Activated CD4-positive, alpha-beta T cell treated with anti-CD3 and anti-CD28 coated beads, Interleukin-2, amount 50 U/mL, for 4 hours (primary cell): Measurements from ENCODE around the gene CD28.
"Not testable (repeated sequence)": the region's sequence is repeated elsewhere in the genome, so short reads cannot be mapped to it uniquely, and the experiment has no call there.

ENCODE experiments used
- DNase-seq, 2 experiments: peaks; one replicate each; pipeline ENCODE4 v3.0.0-alpha.2; 2020

CD28 gene

DNA sequence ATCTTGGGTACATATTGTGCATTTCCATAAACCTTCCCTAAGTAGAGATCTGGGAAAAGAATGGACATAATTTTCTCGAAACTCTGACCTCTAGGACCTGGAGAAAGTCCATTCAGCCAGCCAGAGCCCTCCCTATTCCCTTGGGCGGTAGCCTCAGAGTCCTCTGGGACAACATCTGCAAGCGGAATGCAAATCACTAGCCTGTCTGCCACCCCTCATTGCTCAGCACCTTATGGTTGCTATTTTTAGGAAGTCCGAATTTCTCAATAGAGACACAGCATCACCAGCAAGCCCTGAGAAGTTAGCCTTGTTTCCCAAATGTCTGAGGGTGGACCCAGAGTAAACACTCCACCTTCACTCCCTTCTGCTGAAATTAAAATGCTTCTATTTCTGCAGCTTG lies 17.6 kb upstream of the CD28 start:
- no peak for DNase-seq

DNA sequence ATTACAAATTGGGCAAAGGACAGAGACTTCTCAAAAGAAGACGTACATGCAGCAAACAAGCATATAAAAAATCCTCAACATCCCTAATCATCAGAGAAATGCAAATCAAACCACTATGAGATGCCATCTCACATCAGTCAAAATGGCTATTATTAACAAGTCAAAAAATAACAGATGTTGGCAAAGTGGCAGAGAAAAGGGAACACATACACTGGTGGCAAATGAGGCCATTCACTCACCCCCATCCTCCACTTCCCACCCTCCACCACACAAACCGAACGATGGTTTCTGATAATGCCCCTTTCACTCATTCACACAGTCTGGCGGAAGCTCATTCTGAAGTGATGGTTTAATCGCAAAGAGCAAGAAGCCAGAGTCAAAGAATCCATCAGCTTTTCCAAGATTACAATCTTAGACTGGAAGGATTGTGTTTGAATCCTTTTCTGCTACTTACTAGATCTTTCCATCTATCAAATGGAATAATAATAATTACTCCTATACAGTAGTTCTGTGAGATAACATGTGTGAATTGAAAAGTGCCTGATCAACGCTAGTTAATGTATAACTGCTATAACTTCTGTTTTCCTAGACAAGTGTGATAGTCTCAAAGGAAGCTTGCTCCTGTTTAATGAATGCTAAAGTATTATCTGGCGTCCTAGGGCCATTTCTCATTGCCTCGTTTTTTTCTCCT lies 16.9 kb upstream of the CD28 start:
- DNase-seq = no peak

DNA sequence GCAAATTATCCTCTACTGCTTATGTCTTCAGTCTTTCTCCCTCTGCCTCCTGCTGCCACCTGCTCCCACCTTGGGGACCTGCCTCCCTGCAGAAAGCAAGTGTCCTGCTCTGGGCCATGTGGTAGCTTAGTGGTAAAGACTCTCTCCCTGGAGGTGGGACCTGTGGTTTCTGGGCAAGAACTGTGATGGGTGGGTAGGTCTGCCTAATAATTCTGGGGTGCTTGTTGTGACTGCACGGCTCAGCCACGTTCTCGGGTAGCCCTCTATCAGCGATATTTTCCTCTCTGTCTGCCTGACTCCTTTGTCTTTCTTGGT lies 16.4 kb upstream of the CD28 start:
- DNase-seq = no peak

DNA sequence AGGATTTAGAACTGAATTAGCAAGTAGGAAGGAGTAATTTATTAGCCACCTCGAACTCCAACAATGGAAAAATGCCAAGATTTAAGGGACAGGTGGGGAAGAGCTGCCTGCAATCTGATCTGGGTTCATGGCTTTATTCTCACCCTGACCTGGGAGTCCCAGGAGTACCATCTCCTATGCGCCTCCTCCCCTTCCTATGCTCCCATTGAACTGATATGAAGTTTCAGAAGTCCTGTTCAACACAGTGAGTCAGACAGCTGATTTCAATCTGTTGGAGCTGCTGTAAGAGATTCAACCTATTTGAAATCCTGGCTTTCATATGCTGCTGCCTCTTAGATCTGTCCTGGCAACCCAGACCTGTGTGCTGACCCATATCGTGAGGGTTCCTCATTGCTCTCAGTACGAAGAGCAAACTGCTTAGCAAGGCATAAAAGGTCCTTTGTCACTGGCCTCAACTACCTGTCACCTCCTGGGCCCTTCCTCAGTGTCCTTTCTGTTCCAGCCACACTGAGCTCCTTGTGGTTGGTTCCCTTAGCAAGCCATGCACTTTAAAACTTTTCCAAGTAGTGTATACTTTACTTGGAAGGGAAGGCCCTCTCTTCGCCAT lies 15.9 kb upstream of the CD28 start:
- no peak for DNase-seq

DNA sequence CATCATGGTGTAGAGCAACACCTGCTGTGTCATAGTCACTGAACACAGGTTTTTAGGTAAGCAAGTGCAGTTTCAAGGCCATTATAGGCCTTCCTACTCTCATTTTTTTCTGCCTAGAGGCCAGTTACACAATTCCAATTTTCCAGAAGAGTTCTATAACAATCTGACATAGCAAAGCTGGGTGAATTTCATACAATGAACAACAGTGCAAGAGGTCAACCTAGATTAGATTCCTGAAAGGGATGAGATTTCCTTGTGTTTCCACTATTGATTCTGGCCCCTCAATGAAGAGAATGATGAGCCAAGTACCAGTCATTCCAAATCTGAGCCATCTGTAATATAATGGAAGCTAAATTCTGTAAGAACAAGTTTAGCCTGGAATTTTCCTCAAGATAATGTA lies 15.3 kb upstream of the CD28 start:
- DNase-seq = no peak

DNA sequence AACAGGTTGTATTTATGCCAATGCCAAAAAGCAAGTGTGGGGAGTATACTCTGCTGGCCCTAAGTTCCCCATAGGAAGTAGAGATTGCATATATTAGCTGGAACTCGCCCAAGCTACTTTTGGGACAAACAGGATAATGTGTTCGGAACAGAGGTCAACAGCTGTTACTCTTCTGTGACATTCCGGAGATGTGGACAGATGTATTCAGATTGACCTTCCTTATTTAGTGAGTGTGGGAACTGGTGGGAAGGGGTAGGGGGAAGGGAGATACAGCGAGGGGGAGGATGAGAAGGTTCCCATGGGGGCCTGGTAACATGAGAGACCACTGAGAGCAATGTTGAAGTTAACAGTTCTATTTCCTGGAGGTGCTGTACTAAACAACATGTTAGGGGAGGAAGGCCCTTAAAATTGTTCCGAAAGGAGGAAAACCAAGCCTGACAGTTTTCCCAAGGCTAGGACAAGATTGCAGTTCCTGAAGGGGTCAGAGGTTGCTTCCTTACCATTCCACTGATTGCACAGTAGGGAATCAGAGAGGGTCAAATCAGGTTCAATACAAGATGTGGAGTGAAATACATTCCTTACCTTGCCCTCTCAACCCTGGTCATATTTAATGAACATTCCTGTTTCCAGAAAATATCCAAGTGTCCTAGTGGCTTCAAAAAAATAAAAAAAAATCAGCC lies 14.3 kb upstream of the CD28 start:
- no peak for DNase-seq

DNA sequence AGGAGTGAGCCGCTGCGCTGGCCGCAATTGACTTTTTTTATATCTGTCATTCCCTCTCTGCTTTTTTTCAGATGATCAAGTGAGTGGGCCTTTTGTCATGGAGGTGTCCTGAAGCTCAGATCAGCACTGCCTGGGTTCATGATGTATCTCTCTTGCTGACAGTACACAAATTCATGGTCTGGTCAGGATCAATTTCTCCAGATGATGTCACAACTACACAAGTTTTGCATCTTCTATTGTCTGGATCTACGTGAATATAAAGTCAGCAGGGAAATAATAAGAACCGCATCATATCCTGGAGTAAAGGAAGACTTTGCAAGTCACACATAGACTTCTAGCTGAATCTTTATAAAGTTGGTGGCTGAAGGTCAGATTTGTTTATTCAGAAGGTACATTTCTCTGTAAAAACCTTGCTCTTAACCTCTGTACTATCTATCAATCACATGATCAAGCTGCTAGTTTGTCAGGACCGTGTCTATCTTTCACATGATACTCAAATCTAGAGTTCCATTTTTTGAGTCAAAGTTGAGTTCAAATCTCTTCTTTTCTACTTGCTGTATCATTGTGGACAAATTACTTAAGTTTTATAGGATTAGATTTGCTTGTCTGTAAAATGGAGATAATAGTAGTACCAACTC lies 13.1 kb upstream of the CD28 start:
- DNase-seq = no peak

DNA sequence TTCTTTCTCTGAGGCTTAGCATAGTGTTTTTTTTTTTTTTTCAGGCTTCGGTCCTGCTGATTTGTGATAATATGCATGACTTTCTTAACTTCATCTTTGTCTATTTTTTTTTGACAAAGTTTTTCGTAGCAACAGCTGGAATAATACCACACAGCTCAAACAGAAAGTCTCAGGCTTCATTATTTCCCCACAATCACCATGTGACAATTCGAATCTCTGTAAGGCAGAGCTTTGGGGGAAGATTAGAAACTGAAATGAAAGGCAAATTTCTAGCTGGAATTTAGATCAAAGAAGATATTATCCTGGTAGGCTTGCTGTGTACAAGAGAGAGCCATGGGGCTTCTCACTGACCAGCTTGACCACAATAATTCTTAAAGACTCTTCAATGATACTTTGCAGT lies 12.2 kb upstream of the CD28 start:
- DNase-seq = no peak

DNA sequence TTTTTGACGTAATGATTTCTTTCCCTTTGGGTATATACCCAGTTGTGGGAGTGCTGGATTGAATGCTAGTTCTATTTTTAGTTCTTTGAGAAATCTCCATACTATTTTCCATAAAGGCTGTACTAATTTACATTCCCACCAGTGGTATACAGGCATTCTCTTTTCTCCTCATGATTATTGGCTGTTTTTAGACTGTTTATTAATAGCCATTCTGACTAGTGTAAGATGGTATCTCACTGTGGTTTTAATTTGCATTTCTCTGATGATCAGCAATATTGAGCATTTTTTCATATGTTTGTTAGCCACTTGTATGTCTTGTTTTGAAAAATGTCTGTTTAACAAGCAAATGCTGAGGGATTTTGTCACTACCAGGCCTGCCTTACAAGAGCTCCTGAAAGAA lies 9.2 kb upstream of the CD28 start:
- no peak for DNase-seq

DNA sequence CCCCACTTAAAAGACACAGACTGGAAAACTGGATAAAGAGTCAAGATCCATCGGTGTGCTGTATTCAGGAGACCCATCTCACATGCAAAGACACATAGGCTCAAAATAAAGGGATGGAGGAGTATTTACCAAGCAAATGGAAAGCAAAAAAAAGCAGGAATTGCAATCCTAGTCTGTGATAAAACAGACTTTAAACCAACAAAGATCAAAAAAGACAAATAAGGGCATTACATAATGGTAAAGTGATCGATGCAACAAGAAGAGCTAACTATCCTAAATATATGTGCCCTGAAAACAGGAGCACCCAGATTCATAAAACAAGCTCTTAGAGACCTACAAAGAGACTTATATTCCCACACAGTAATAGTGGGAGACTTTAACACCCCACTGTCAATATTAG lies 8.7 kb upstream of the CD28 start:
- DNase-seq = not testable (repeated sequence)

DNA sequence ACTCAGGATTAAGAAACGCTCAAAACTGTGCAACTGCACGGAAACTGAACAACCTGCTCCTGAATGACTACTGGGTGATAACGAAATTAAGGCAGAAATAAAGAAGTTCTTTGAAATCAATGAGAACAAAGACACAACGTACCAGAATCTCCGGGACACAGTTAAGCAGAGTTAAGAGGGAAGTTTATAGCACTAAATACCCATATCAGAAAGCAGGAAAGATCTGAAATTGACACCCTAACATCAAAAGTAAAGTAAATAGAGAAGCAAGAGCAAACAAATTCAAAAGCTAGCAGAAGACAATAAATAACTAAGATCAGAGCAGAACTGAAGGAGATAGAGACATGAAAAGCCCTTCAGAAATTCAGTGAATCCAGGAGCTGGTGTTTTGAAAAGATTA lies 8.0 kb upstream of the CD28 start:
- not testable (repeated sequence) for DNase-seq

DNA sequence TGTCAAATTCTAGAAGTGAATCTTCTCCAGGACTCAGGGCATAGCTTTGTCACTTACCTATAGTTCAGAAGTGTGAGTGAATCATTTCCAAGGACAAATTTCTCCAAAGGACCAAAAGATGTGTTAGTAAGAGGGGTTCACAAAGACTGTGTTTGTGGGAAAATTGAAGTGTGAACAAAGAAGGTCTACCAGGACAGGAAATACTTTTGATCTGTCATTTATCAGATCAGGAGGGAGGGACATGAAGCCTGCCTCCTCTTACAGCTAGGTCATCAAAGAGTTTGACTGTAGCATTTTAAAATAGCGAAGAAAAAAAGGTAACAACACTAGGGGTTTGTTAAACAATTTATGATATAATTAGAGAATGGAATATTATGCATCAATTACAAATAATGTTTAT lies 2.0 kb upstream of the CD28 start:
- DNase-seq = no peak

DNA sequence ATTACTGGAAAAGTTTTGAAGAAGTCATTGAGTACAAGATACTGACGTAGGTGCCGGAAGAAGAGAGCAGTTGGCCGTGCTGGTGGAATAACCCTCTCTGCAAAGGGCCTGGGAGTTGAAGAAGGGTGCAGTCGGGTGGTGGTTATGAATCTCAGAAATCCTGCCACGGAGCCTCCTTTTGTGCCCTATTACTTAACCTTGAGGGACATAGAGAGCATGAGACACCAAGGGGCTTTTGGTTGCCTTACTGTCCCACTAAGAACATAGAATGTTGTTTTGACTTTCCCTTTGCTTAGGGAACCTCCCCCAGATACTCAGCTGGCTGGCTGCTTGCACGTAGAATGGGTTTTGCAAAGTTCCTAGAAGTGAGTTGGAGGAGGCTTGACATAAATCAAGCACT lies 1.3 kb upstream of the CD28 start:
- peak in 1 of 2 experiments; percentile 27 for DNase-seq

DNA sequence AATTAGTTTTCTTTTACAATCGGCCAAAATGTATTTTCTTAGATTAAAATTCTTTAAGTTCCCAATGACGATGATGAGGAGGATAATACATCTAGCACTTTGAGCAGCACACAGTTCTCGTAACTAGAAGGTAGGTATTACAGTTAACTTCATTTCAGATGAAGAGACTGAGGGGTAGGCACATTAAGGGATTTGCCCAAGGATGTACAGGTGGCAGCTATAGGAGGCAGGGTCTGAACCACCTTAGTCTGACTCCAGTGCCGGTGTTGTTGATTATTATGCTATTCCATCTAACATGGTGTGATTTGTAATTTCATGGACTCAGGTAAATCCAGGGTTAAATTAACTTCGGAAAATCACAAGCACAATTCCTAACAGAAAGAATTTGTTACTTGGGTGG lies 1.1 kb downstream of the CD28 start:
- DNase-seq = no peak

DNA sequence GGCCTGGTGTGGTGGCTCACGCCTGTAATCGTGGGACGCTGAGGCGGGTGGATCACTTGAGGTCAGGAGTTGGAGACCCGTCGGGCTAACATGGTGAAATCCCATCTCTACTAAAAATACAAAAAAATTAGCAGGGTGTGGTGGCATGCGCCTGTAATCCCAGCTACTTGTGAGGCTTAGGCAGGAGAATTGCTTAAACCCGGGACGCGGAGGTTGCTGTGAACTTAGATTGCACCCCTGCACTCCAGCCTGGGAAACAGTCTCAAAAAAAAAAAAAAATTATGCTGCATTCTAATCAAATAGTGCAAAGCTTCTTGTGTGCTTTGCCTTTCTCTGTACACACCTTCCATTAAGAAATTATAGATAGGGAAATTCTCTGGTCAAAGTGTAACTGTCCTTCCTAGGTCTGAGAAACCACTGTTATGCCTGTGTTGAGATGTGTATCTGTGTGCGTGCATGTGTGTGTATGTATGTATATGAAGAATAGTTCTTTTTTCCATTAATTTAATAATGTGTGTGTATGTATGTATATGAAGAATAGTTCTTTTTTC lies 2.5 kb downstream of the CD28 start:
- no peak for DNase-seq

DNA sequence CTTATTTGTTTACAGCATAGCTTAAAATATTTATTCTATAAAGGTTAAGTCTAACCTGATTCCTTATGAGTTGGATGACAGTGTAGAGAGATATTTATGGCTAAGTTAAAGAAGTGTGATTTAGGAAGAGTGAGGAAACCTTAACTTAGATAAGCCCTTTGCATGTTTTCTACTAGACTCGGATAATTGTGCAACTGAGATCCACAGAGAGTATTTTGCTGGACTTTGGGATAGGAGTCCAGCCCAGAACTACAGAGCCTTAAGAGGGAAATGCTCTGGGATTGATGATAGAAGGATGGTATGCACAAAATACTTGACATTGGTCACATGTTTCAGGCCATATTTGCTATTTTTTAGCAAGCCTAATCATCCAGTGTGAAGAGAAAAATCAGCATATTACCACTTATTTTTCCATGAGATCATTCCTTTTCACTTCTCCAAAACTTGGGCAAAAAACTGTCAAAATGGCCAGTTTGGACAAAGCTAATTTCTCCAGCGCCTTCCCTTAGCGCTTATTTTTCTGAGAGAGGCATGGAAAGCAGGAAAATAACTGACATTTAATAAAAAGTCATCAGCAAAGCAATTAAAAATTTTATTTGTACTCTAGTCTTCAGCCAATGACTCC lies 3.1 kb downstream of the CD28 start:
- no peak for DNase-seq

DNA sequence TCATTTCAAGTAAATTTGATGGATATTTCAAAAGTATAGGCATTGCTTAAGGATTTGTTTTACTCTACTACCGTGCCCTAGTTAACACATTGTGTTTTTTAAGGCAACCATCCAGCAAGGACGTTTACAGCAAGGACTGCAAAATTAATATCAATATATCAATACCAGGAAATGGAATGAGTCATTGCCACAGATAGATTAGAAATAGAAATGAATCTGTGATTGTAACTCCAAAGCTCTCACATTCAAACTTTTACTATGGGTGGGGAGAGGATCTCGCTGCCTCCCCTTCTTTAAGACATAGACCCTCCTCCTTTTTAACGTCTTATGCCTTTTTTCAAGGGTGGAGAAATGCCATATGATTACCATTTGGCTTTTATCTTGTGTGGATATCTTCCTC lies 3.8 kb downstream of the CD28 start:
- DNase-seq = no peak

DNA sequence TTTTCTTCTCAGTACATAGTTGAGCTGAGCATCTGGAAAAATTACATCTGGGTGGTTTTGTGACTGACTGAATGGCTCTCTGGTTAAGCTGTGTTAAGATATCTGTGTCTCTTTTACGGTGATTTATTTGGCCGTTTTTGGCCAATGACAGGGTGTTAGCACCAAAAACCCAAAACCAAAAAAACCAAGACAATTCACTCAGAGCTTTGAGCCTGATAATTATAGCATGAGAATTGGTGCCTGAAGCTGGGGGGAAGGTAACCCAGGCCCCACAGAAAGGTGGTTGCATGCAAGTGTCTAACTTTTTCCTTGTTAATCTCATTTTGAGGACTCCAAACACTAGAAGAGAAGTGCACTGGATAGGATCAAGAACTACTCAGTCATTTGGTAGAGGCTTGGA lies 4.5 kb downstream of the CD28 start:
- DNase-seq = no peak

DNA sequence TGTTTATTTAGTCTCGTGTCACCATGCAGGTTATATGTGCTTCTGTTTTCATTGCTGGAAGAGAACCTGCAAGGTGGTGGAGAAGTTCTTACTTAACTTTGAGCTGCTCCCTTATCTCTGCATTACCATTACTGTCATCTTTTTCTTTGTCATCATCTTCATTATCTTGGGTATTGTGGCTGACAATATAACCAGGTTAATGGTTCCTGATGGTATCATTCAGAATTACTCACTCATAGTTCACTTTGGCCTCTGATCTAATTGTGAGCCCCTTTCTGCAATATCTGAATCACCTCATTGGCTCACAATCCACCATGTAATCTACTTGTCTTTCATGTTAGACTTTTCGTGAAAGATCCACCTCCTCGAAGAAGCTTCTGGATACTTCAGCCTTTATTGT lies 5.0 kb downstream of the CD28 start:
- DNase-seq = no peak

DNA sequence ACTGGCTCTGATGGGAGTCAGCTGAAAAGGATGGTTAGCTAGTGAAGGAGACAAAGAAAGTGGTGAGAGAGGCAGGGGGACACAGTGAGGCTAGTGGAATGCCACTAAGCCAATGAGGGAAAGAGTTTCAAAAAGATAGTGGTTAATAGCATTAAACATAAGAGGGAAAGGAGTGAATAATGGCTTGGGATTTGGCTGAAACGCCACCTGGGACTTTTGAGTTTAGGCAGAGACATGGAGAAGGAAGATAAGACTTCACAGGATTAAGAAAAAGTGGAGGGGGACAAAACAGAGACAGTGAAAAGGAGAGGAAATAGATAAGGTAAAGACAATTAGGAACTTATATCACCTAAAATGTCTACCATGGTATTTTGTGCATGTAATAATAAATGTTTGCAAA lies 6.9 kb downstream of the CD28 start:
- no peak for DNase-seq

DNA sequence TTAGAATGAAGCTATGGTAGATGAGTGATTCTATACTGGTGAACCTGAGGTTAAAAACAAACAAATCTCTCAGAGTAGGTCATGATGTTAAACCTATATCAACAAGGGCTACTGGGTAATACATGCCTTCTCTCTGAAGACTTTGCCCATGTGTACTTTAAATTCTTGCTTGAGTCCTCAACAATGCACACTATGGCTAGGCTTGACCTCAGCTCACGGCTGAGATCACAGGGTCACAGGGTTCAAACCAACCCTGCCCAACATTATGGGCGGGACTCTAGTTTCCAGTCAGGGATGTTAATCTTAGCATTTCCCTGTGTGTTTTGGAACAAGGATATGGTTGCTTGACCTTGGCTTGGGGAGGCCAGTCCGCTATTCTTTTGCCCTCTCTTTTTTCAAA lies 7.7 kb downstream of the CD28 start:
- no peak for DNase-seq

DNA sequence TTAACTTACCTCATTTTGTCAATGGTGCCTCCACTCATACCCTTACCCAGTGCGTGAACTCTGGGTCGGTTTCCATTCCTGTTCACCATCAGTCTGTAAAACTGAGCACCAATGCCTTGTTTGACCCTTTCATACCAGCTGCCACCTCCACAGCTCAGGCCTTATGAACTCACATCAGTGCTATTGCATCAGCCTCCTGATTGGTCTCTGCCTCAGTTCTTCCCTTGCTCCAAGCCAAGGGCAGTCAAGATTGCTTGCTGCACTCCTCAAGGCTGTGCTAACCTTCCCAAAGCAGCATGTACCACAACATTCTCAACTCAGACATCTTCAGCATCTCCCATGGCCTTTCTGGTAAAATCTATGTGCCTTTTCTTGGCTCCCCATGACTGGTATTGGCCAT lies 9.3 kb downstream of the CD28 start:
- no peak for DNase-seq

DNA sequence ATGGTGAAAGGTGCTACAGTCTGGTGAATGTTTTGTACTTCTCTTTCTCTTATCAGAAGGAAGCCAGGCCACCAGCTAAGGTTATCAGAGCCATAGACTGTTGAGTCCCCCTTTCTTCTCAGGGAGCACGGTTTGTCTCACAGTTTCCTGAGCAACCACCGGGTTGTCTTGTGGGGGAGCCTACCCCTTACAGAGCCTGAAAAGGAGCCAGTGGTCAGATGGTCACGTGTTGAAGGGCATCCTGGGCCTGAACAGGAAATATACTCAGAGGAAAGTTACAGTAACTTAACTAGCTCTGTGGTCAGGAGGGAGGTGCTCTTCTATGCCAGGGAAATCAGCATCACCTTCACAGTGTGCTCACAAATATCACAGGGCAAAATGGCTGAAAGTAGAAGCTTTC lies 11.6 kb downstream of the CD28 start:
- peak in 1 of 2 experiments; percentile 17 for DNase-seq
